Measurements from ENCODE around the gene INKA2.

The INKA2 gene

DNA sequence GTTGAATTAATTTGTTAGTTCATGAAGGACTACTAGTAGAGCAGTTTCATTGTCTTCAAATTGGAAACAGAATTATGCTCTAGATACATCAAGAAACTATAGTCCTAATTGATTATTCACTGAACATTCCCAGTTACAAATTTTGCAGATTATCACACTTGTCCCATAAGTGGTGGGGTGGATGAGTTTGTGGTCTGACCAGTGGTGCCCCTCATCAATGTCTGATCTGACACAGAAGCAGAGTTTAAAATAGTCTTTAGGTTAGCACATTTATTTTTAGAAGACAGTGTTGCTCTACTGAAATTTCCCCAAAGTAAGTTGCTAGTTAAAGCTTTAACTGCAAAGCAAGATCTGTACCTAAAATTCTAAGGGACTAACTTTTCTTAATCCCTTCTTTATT, 42.9 kb downstream of the INKA2 start:
- DNase-seq = no peak

GRCh38 chr1:111695801-111696200, 43.4 kb downstream of the INKA2 start:
- no peak for DNase-seq

- no peak for DNase-seq
These were observed 47.3 kb downstream of the INKA2 start for GRCh38 chr1:111691886-111692285.

DNA sequence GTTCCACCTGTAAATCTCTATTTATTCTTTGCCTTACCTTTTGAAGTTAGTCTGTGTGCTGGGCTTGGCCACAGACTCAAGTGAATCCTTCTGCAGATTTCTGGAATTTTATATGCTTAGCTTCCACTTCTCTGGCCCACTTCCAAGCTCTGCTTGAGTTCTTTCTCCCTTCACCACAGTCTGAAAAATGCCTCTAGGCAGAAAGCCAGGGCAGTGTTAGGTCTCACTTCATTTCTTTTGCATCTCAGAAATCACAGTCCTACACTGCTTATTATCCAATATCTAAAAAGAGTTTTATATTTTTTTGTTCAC, 48.9 kb downstream of the INKA2 start:
- no peak for DNase-seq
